Stimulated activated CD8-positive, alpha-beta memory T cell treated with anti-CD3 and anti-CD28 coated beads, Interleukin-7, amount 100 ng/mL, for 1 hour (primary cell): Measurements from ENCODE around the gene BLTP2.
"Not testable (repeated sequence)": the region's sequence is repeated elsewhere in the genome, so short reads cannot be mapped to it uniquely, and the experiment has no call there.

Experiments
- DNase-seq, 2 donors: peaks; one replicate each; pipeline ENCODE4 v3.0.0-alpha.2; 2020; ENCODE audit warnings: low read depth in 2 of 2

Gene BLTP2

GRCh38 chr17:28646039-28646754 is 1.2 kb upstream of the BLTP2 start:
- DNase-seq = no peak

- no peak for DNase-seq
Measured at GRCh38 chr17:28645576-28645939, 600 bp upstream of the BLTP2 start.

GRCh38 chr17:28643983-28644786 is 773 bp downstream of the BLTP2 start:
- DNase-seq = no peak

GRCh38 chr17:28641579-28641978 is 3.4 kb downstream of the BLTP2 start:
- no peak for DNase-seq

- DNase-seq = no peak
Measured at GRCh38 chr17:28635506-28635905, 9.5 kb downstream of the BLTP2 start.

- DNase-seq = no peak
Measured at GRCh38 chr17:28634206-28634865, 10.6 kb downstream of the BLTP2 start.

GRCh38 chr17:28626818-28627217 is 18.1 kb downstream of the BLTP2 start:
- DNase-seq = no peak

GRCh38 chr17:28624148-28624547 is 20.8 kb downstream of the BLTP2 start:
- no peak for DNase-seq

- DNase-seq = no peak
Measured at GRCh38 chr17:28623696-28624095, 21.3 kb downstream of the BLTP2 start.

- DNase-seq = no peak
Measured at GRCh38 chr17:28622186-28622585, 22.8 kb downstream of the BLTP2 start.

GRCh38 chr17:28620010-28620409 is 24.9 kb downstream of the BLTP2 start:
- DNase-seq = no peak

GRCh38 chr17:28618464-28618863 is 26.5 kb downstream of the BLTP2 start:
- DNase-seq = no peak

GRCh38 chr17:28616281-28616680 is 28.7 kb downstream of the BLTP2 start:
- no peak for DNase-seq

GRCh38 chr17:28615260-28615940 is 29.6 kb downstream of the BLTP2 start:
- DNase-seq = no peak

- no peak for DNase-seq
Measured at GRCh38 chr17:28613931-28614381, 31.0 kb downstream of the BLTP2 start, which contains the start of gene RSKR. RSKR (minus strand) TSS chr17:28614185; CDS start chr17:28614161, 24 bp downstream.

- no peak for DNase-seq
Measured at GRCh38 chr17:28612936-28613872, 31.8 kb downstream of the BLTP2 start.

- no peak for DNase-seq
Measured at GRCh38 chr17:28612531-28612930, 32.4 kb downstream of the BLTP2 start.

- no peak for DNase-seq
Measured at GRCh38 chr17:28610376-28610775, 34.6 kb downstream of the BLTP2 start.

GRCh38 chr17:28604031-28604430 is 40.9 kb downstream of the BLTP2 start:
- DNase-seq = not testable (repeated sequence)

- peak; percentile 25 to 30 for DNase-seq
Measured at GRCh38 chr17:28599311-28600184, 45.4 kb downstream of the BLTP2 start.
